Activated T-cell treated with anti-CD3 and anti-CD28 coated beads, Interleukin-2, amount 50 U/mL, for 48 hours (primary cell): ENCODE results near the gene PPP2R2C.
A peak's percentile ranks its signal among the peaks of the same experiment; 100 is the strongest.

Experiments
- DNase-seq, 2 experiments: peaks; one replicate each; pipeline ENCODE4 v3.0.0-alpha.2; 2020

PPP2R2C gene

GRCh38 chr4:6339818-6340445, 132.5 kb downstream of the PPP2R2C start:
- DNase-seq: no peak

GRCh38 chr4:6338951-6339817, 133.2 kb downstream of the PPP2R2C start:
- no peak for DNase-seq

- DNase-seq: no peak
Measured at GRCh38 chr4:6338175-6338950, 134.1 kb downstream of the PPP2R2C start.

GRCh38 chr4:6337331-6337935, 135.0 kb downstream of the PPP2R2C start:
- no peak for DNase-seq

GRCh38 chr4:6336166-6336565, 136.2 kb downstream of the PPP2R2C start:
- DNase-seq: no peak

GRCh38 chr4:6335040-6335590, 137.3 kb downstream of the PPP2R2C start:
- no peak for DNase-seq

GRCh38 chr4:6334203-6334887, 138.1 kb downstream of the PPP2R2C start:
- no peak for DNase-seq

GRCh38 chr4:6333301-6334202, 138.9 kb downstream of the PPP2R2C start:
- DNase-seq: peak; percentile 46 to 47

GRCh38 chr4:6332669-6333050, 139.8 kb downstream of the PPP2R2C start:
- no peak for DNase-seq

- peak; percentile 46 to 48 for DNase-seq
Measured at GRCh38 chr4:6332042-6332668, 140.3 kb downstream of the PPP2R2C start.

GRCh38 chr4:6331468-6331867, 140.9 kb downstream of the PPP2R2C start:
- no peak for DNase-seq

- peak; percentile 44 to 47 for DNase-seq
Measured at GRCh38 chr4:6331018-6331417, 141.4 kb downstream of the PPP2R2C start.

- no peak for DNase-seq
Measured at GRCh38 chr4:6330384-6330767, 142.0 kb downstream of the PPP2R2C start.

- DNase-seq: no peak
Measured at GRCh38 chr4:6329478-6330383, 142.7 kb downstream of the PPP2R2C start.

GRCh38 chr4:6328526-6328925, 143.9 kb downstream of the PPP2R2C start:
- no peak for DNase-seq

- DNase-seq: peak; percentile 86 to 87
Measured at GRCh38 chr4:6327220-6327917, 145.0 kb downstream of the PPP2R2C start.

GRCh38 chr4:6326312-6327060, 145.9 kb downstream of the PPP2R2C start:
- no peak for DNase-seq

GRCh38 chr4:6325788-6326290, 146.6 kb downstream of the PPP2R2C start:
- no peak for DNase-seq
